Mammary epithelial cell (primary cell): ENCODE results near the gene DGKQ.

Experiments used
- CTCF ChIP-seq, 2 donors: IDR thresholded peaks in 1 of 2; conservative IDR thresholded peaks in 1 of 2; 2 replicates each; pipeline ENCODE4 v1.5.1; 2011 to 2012; ENCODE audit warnings: inconsistent platforms in 2 of 2, low read length in 2 of 2, mild to moderate bottlenecking in 2 of 2, control low read depth in 1 of 2, low read depth in 1 of 2; ENCODE audit not compliant: insufficient read depth in 1 of 2; ENCODE audit errors: extremely low read depth in 1 of 2
- EZH2 ChIP-seq: IDR thresholded peaks from 2 replicates; pipeline ENCODE4 v1.6.1; 2012; ENCODE audit warnings: low read length, inconsistent platforms, borderline replicate concordance

DNA sequence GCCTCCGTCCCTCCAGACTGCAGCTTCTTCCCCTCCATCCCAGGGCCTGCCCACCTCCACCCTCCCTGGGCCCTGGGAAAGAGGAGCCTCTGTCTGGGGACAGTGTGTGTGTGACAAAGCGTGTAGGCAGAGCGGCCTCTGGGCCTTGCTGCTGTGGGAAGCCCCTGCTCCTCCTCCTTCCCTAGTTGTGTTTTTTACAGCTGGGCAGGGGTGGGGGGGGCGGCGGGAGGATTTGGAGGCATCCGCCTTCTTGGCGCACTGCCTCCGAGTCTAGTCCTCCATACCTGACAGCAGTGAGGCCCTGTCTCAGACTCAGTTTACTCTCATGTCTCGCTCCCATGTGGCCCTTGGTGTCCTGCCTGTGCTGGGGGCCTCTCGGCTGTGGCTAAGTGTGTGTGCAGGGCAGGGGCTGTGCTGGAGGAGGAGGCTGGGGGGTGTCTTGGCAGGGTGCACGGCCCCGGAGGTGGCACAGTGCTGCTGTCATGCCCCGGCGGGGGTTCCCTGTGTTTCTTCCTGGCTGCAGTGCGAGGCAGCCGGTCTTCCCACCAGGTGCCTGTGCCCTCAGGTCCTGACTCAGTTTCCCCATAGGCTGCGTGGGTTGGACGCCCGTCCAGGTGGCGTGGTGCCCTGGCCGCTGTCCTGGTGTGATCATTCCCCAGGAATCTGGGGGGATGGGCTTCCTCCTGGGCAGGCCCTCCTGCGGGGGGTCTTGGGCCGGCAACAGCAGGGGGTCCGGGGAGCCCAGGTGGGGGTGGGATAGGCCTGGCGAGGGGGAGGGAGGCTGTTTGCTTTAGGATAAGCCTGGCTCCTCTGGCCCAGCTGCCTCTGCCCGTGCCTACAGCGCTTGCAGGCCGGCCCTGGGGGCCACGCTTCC is 45.0 kb upstream of the DGKQ start:
- no peak for TF ChIP-seq CTCF (conservative IDR thresholded peaks at IDR 0.05 in 1 of 2, IDR thresholded peaks at IDR 0.05 in 1 of 2; ENCODE audit: extremely low read depth in 1 of 2, insufficient read depth in 1 of 2, low read depth in 1 of 2, low read length in 2 of 2)
- no peak for TF ChIP-seq EZH2
